ENCODE measurements around the gene OR1M1.
A peak's percentile ranks its signal among the peaks of the same experiment; 100 is the strongest.

OR1M1 gene

DNA sequence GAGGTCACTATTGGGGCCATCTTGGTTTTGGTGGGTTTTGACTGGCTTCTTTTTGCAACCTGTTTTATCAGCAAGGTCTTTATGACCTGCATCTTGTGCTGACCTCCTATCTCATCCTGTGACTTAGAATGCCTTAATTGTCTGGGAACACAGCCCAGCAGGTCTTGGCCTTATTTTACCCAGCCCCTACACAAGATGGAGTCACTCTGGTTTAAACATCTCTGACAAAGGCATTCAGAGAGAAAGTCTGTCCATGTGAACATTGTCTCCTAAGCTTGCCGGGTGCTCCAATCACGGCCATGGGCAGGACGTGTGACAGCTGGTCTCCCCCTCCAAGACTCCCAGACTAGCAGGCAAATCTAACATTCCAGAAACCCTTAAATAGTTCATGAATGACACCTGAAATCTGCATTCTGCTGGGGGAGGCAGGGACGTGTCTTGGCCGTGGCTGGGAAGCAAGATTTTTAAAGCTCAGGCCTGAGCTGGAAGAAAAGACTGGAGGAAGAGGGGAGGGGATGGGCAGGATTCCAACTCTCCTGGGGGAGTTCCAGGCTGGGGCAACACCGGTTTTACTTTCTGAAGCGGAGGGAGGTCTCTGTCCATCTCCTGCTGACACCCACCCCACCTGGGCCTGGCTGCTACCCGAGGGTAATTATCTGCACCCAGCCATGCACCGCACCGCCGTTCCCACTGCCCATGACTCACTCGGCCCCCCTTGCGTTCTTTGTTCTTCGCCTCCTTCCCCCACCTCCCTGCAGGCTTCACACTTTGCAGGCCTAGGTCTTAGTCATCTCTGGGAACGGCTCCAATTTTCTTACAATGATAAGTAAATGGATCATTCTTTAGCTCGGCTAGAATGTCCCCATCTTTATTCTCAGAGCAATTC, 11.6 kb upstream of the OR1M1 start:
- peak; percentile 91 for DNase-seq

DNA sequence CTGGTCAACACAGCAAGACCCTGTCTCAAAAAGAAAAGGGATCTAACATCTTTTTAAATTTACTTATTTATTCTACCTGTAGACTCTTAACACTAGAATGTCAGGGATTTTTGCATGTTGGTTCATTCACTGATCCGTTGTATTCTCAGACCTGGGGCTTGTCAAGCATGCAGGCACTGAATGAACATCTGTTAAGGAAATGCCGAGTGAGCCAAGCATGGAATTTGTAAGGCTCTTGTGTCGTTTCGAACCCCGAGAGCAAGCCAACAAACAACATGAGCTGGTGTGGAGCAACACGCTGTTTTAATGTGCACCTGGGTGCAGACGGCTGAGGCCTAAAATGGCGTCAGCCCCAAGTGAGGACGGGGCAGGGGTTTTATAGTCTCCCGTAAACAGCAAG, 10.0 kb upstream of the OR1M1 start:
- no peak for DNase-seq

GRCh38 chr19:9078651-9079050, 8.2 kb upstream of the OR1M1 start:
- DNase-seq: no peak

DNA sequence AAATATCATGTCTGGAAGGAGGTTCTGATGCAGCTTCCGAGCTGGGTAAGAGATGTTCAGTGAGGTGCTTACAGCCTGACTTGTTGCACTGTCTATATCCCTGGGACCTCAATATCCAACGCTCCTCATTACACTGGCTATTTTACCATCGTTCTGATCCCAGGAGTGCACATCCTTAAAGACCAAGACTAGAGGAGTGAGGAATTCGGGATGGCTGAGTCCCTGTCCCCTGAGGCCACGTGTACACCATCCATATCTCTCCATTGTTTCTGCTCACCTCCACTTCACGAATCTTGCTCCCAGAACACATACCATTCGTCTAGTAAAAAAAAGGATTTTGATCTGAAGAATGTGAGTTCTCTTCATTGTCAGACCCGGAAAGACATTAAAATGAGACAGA, 20.5 kb downstream of the OR1M1 start, which contains the start of gene OR7G2:
Gene OR7G2 (minus strand): TSS at position 101 of the 400 bp plus-strand sequence. CDS start 4,232 bp downstream, outside the sequence.
- DNase-seq: no peak

GRCh38 chr19:9109959-9110358, 23.1 kb downstream of the OR1M1 start:
- DNase-seq: no peak

DNA sequence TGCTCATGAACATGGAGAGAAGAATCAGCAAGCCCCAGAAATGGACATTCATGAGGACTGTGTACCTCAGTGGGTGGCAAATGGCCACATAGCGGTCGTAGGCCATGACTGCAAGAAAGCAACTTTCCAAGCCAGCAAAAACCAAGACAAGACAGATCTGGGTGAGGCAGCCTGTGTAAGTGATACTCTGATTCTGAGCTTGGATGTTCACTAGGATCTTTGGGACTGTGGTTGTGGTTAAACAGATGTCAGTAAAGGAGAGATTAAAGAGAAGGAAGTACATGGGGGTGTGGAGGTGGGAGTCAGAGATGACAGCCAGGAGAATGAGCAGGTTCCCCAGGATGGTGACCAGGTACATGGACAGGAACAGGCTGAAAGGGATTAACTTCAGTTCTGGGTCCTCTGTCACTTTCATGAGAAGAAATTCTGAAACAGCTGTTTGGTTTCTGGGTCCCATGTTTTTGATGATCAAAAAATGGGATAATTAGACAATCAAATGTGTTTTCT, 28.5 kb downstream of the OR1M1 start, which contains the start of gene OR7G1:
Gene OR7G1 (minus strand): TSS at position 457 of the 507 bp plus-strand sequence. CDS start 0 bp downstream, at position 457.
- no peak for DNase-seq

GRCh38 chr19:9116547-9116946, 29.7 kb downstream of the OR1M1 start:
- DNase-seq: no peak

DNA sequence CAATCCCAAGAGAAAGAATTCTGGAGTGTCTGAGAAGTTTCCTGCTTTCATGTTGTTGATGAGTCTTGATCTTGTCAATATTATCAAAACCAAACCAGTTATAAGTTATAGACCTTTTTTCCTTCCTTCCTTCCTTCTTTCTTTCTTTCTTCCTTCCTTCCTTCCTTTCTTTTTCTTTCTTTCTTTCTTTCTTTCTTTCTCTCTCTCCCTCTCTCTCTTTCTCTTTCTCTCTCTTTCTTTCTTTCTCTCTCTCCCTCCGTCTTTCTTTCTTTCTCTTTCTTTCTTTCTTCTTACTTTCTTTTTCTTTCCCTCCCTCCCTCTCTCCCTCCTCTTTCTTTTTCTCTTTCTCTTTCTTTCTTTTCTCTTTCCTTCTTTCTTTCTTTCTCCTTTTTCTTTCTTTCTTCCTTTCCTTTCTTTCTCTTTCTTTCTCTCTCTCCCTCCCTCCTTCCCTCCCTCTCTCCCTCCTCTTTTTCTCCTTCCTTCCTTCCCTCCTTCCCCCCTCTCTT, 40.1 kb downstream of the OR1M1 start, which contains the start of gene OR7G3:
Gene OR7G3 (minus strand): TSS at position 51 of the 506 bp plus-strand sequence. CDS start 0 bp downstream, at position 51.
- no peak for DNase-seq

- no peak for DNase-seq
These were observed 41.3 kb downstream of the OR1M1 start for GRCh38 chr19:9128171-9128570.

DNA sequence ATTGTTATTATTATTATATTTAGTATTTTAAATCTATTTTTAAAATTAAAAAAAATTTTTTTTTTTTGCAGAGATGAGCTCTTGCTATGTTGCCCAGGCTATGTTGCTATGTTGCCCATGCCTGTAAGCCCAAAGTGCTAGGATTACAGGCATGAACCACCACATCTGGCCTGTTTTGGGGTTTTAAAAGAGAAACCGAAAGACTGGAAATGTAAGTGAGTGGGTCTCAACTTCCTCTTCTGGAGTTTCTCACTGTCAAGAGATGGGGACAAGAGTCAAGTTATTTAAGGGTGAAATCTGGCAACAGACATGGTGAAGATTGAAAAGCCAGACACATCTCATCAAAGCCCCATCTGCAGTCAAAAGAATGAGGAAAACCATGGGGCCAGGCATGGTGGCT, 44.1 kb downstream of the OR1M1 start:
- no peak for DNase-seq

DNA sequence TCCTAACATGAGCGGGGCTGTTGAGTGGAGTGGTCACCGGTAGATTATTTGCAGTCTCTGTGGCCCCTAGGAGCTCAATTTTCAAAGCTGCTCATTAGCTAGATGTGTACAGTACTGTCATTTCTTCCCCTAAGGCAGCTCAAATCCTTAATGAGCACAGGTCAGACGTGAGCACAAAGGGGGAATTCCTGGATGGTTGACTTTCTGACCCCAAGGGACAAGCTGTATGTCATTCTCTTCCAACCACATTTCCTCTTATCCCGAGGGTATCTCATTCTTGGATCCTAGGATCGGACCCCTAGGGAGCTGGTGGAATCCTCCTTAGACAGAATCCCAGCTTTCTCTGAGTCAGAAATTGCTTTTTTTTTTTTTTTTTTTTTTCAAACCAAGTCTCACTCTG, 45.6 kb downstream of the OR1M1 start:
- DNase-seq: no peak

GRCh38 chr19:9139609-9140158, 52.8 kb downstream of the OR1M1 start:
- peak; percentile 37 for DNase-seq

DNA sequence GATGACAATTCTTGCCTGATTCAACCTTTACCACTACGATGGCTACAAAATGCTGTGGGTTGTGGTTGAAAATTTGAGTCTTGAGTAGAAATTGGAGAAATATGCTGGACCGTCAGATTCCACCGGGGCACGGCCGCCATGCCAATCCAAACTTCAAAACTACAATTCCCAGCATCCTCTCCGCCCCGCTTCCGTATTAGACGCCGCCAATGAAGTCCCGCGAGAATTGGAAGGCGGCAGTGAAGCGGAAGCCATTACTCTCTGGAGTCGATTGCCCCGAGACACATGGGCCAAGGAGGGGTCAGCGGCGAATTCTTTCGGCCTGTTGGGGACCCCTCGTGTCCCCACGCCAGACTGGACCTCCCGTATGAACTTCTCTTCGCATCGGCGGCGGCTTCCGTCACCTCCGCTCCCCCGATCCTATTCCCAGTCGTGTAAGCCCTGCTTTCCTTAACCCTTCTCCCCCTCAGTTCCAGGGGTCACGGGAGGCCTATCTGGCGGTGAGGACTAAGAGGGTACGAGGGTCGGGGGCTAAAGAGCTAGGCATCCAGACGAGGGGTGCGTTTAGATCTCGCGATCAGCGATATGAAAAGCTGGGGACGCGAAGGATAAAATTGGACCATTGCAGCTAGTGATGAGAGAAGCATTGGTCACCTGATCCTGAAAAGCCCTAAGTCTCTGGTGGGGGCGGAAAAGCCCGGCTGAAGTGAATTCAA, 53.5 kb downstream of the OR1M1 start, which contains the start of gene ZNF317:
Gene ZNF317 (plus strand): TSS at position 239 of the 716 bp plus-strand sequence. CDS start 15,620 bp downstream, outside the sequence.
- DNase-seq: peak; percentile 98

GRCh38 chr19:9144920-9145319, 58.1 kb downstream of the OR1M1 start:
- no peak for DNase-seq

Measured in NCI-H69 (cell line).